IMR-90 (cell line): ENCODE measurements around the gene LGI1. TPM values are rescaled to one million over a fixed set of nuclear protein-coding genes. Genes with fewer than 3 reads are reported as not detected.

Experiments used
- ATAC-seq: fragments of 200-7000 bp; cut with Tn5 transposase; 2 replicates; pipeline ENCODE4 v1.9.1; 2020; ENCODE audit warnings: low read depth, mild to moderate bottlenecking, moderate library complexity
- BruUV-seq: library from RNA; stranded (reverse); fragments of 400-500 nt; replicated peaks from 2 replicates; lab custom pipeline; 2021; lab: Mats Ljungman, UMichigan
- CTCF ChIA-PET: fragments of 300-600 bp; formaldehyde crosslinking; extraction: SDS; loops from one replicate; lab custom pipeline; 2021; ENCODE audit warnings: antibody characterized with exemption; lab: Yijun Ruan, JAX
- POLR2A ChIA-PET: fragments of 300-600 bp; sonication (Branson Sonifier 250); formaldehyde crosslinking; loops from one replicate; lab custom pipeline; 2022; ENCODE audit warnings: antibody characterized with exemption; ENCODE audit not compliant: unreplicated experiment; lab: Charles Lee
- DNase-seq: peaks from one replicate; pipeline ENCODE4 v3.0.0; 2013
- H2AFZ ChIP-seq: replicated peaks from 2 replicates; pipeline ENCODE3; 2013; ENCODE audit warnings: low read length, mild to moderate bottlenecking; ENCODE audit not compliant: poor library complexity
- H2AK5ac ChIP-seq: 2 replicates; pipeline ENCODE4 v1.6.1; 2013; ENCODE audit warnings: low read depth, low read length, inconsistent platforms
- H2AK9ac ChIP-seq: replicated peaks from 2 replicates; pipeline ENCODE3; 2013; ENCODE audit warnings: mild to moderate bottlenecking, low read depth, low read length, moderate library complexity; ENCODE audit not compliant: poor library complexity
- H2BK120ac ChIP-seq: 2 replicates; pipeline ENCODE4 v1.6.1; 2013; ENCODE audit warnings: low read depth, low read length, inconsistent platforms
- H2BK15ac ChIP-seq: 3 replicates; pipeline ENCODE4 v1.6.1; 2013; ENCODE audit warnings: low read depth, low read length, inconsistent platforms
- H2BK20ac ChIP-seq: 2 replicates; pipeline ENCODE4 v1.6.1; 2013; ENCODE audit warnings: low read depth, mild to moderate bottlenecking, inconsistent platforms, low read length, moderate library complexity
- H2BK5ac ChIP-seq: 2 replicates; pipeline ENCODE4 v1.6.1; 2013; ENCODE audit warnings: mild to moderate bottlenecking, low read depth, low read length, inconsistent platforms; ENCODE audit not compliant: poor library complexity, severe bottlenecking
- H3K14ac ChIP-seq: replicated peaks from 2 replicates; pipeline ENCODE4 v1.6.1; 2013; ENCODE audit warnings: low read depth, low read length, inconsistent platforms
- H3K18ac ChIP-seq: 2 replicates; pipeline ENCODE4 v1.6.1; 2013; ENCODE audit warnings: low read depth, low read length, control low read depth
- H3K23ac ChIP-seq: 2 replicates; pipeline ENCODE4 v1.6.1; 2013; ENCODE audit warnings: low read depth, low read length, inconsistent platforms
- H3K27ac ChIP-seq: 2 replicates; pipeline ENCODE4 v1.5.1; 2013; ENCODE audit warnings: mild to moderate bottlenecking, control low read depth, low read length; ENCODE audit not compliant: insufficient read depth
- H3K27me3 ChIP-seq: 2 replicates; pipeline ENCODE4 v1.6.1; 2013; ENCODE audit warnings: low read length; ENCODE audit not compliant: control insufficient read depth, insufficient read depth
- H3K36me3 ChIP-seq: 2 replicates; pipeline ENCODE4 v1.6.1; 2013; ENCODE audit warnings: low read length, mixed read lengths; ENCODE audit not compliant: control insufficient read depth, insufficient read depth
- H3K4ac ChIP-seq: 2 replicates; pipeline ENCODE4 v1.6.1; 2013; ENCODE audit warnings: low read depth, low read length, inconsistent platforms
- H3K4me1 ChIP-seq: 2 replicates; pipeline ENCODE4 v1.6.1; 2013; ENCODE audit warnings: low read length, mixed read lengths; ENCODE audit not compliant: control insufficient read depth, insufficient read depth
- H3K4me2 ChIP-seq: 2 replicates; pipeline ENCODE4 v1.6.1; 2013; ENCODE audit warnings: low read depth, mild to moderate bottlenecking, control low read depth, low read length, moderate library complexity
- H3K4me3 ChIP-seq: 2 replicates; pipeline ENCODE4 v1.5.1; 2013; ENCODE audit warnings: low read depth, mild to moderate bottlenecking, control low read depth, low read length, moderate library complexity; ENCODE audit not compliant: insufficient read depth
- H3K56ac ChIP-seq: 2 replicates; pipeline ENCODE4 v1.6.1; 2013; ENCODE audit warnings: low read length, inconsistent platforms; ENCODE audit not compliant: insufficient read depth; ENCODE audit errors: extremely low read depth
- H3K79me1 ChIP-seq, 2 experiments: 2 replicates each; pipeline ENCODE4 v1.6.1; 2013; ENCODE audit warnings: low read length in 2 of 2, inconsistent platforms in 1 of 2, low read depth in 1 of 2
- H3K9ac ChIP-seq: 2 replicates; pipeline ENCODE4 v1.6.1; 2013; ENCODE audit warnings: low read depth, low read length, control low read depth
- H3K9me1 ChIP-seq: 2 replicates; pipeline ENCODE4 v1.6.1; 2013; ENCODE audit warnings: low read length, inconsistent platforms; ENCODE audit not compliant: insufficient read depth
- H3K9me3 ChIP-seq: 2 replicates; pipeline ENCODE4 v1.6.1; 2013; ENCODE audit warnings: low read length; ENCODE audit not compliant: control insufficient read depth, insufficient read depth
- H4K20me1 ChIP-seq: 2 replicates; pipeline ENCODE4 v1.6.1; 2013; ENCODE audit warnings: low read length, inconsistent platforms; ENCODE audit not compliant: insufficient read depth
- H4K5ac ChIP-seq: 2 replicates; pipeline ENCODE4 v1.6.1; 2013; ENCODE audit warnings: mild to moderate bottlenecking, low read depth, low read length, control low read depth
- H4K8ac ChIP-seq, 2 experiments: 2 replicates each; pipeline ENCODE4 v1.6.1; 2013; ENCODE audit warnings: low read depth in 2 of 2, low read length in 2 of 2, control low read depth in 1 of 2, inconsistent platforms in 1 of 2
- H4K91ac ChIP-seq: 2 replicates; pipeline ENCODE4 v1.6.1; 2013; ENCODE audit warnings: low read depth, low read length, inconsistent platforms; ENCODE audit not compliant: insufficient read depth
- CEBPB ChIP-seq: IDR thresholded peaks from 2 replicates; pipeline ENCODE4 v1.6.1; 2012; ENCODE audit warnings: low read depth, low read length, improper control_type of control experiment
- CHD1 ChIP-seq: IDR thresholded peaks from 2 replicates; pipeline ENCODE4 v1.6.1; 2012; ENCODE audit warnings: low read depth, low read length, improper control_type of control experiment
- CTCF ChIP-seq: conservative IDR thresholded peaks from 2 replicates; pipeline ENCODE4 v1.5.1; 2012; ENCODE audit warnings: mild to moderate bottlenecking, low read depth, low read length, improper control_type of control experiment
- ELK1 ChIP-seq: fragments of 150-350 bp; IDR thresholded peaks from 2 replicates; pipeline ENCODE4 v1.6.1; 2016; ENCODE audit warnings: low read depth, mild to moderate bottlenecking, low read length, moderate library complexity, borderline replicate concordance
- FOS ChIP-seq: fragments of 150-350 bp; IDR thresholded peaks from 2 replicates; pipeline ENCODE4 v1.6.1; 2016; ENCODE audit warnings: low read depth, low read length
- MAZ ChIP-seq: IDR thresholded peaks from 2 replicates; pipeline ENCODE4 v1.6.1; 2012; ENCODE audit warnings: low read depth, mild to moderate bottlenecking, low read length, improper control_type of control experiment, moderate library complexity, borderline replicate concordance
- NFE2L2 ChIP-seq: fragments of 150-350 bp; IDR thresholded peaks from 2 replicates; pipeline ENCODE4 v1.6.1; 2016; ENCODE audit warnings: low read depth, mild to moderate bottlenecking, low read length
- POLR2A ChIP-seq: IDR thresholded peaks from 2 replicates; pipeline ENCODE4 v1.6.1; 2012; ENCODE audit warnings: mild to moderate bottlenecking, low read depth, low read length
- RAD21 ChIP-seq: IDR thresholded peaks from 2 replicates; pipeline ENCODE4 v1.6.1; 2012; ENCODE audit warnings: low read length, improper control_type of control experiment
- RCOR1 ChIP-seq: IDR thresholded peaks from 2 replicates; pipeline ENCODE4 v1.6.1; 2012; ENCODE audit warnings: mild to moderate bottlenecking, low read length, improper control_type of control experiment; ENCODE audit not compliant: insufficient replicate concordance
- RFX5 ChIP-seq: IDR thresholded peaks from 2 replicates; pipeline ENCODE4 v1.8.0; 2012; ENCODE audit warnings: low read depth, mild to moderate bottlenecking, low read length, moderate library complexity
- SMC3 ChIP-seq: fragments of 150-350 bp; IDR thresholded peaks from 2 replicates; pipeline ENCODE4 v1.6.1; 2016; ENCODE audit warnings: low read depth, mild to moderate bottlenecking, antibody characterized with exemption, low read length, moderate library complexity
- USF2 ChIP-seq: fragments of 150-350 bp; IDR thresholded peaks from 2 replicates; pipeline ENCODE4 v1.6.1; 2017; ENCODE audit warnings: mild to moderate bottlenecking, antibody characterized with exemption, low read length, low read depth
- WGBS, 2 experiments: methylation state at CpG; one replicate each; pipeline versions ENCODE4 v1.1.5 to v1.1.7; 2013; ENCODE audit warnings: missing lambda C conversion rate in 2 of 2; ENCODE audit not compliant: insufficient read length in 1 of 2; ENCODE audit errors: extremely low coverage in 2 of 2; 5-methylcytosine and 5-hydroxymethylcytosine counted together
- dilution Hi-C: fragments of 300-500 bp; cut with HindIII; formaldehyde crosslinking; loops from one replicate; pipeline ENCODE4 v1.14.3; 2018; ENCODE audit warnings: low sequenced_read_pairs; ENCODE audit not compliant: unreplicated experiment
- in situ Hi-C: fragments of 300-500 bp; cut with MboI; formaldehyde crosslinking; loops from 3 replicates; pipeline ENCODE4 v1.14.3; 2019; ENCODE audit warnings: low sequenced_read_pairs, inconsistent platforms, mixed read lengths
- intact Hi-C: fragments of 100-400 bp; cut with micrococcal nuclease; formaldehyde crosslinking; loops from 2 replicates; pipeline ENCODE4 v1.10.0; 2022
- polyA plus RNA-seq, 3 experiments: library from polyadenylated mRNA; depleted of rRNA; stranded (reverse); fragments of >200 nt; gene quantifications; 2 replicates each; pipeline ENCODE4 v1.2.3, GENCODE V29; 2012; ENCODE audit warnings: low replicate concordance in 1 of 3
- total RNA-seq: library from RNA; depleted of rRNA; stranded (reverse); fragments of >200 nt; gene quantifications from 2 replicates; pipeline ENCODE4 v1.2.3, GENCODE V29; 2012

The LGI1 gene
- total and polyA plus RNA-seq, 2 of the 4 experiments (the other 2 are of a cell fraction): not detected

- no peak overlapping the region for H2BK15ac ChIP-seq
- DNase-seq: no peak
- H2AK9ac ChIP-seq: no peak overlapping the region
- no CpG with 5 or more reads among the region's 2 CpGs for WGBS, 2 experiments
- no peak overlapping the region for H3K4ac ChIP-seq
- H3K18ac ChIP-seq: no peak overlapping the region
- H3K36me3 ChIP-seq: no peaks in the 10 kb centered on the region
- H3K4me3 ChIP-seq: no peak overlapping the region
- H3K14ac ChIP-seq: no peak overlapping the region
- H2BK120ac ChIP-seq: no peak overlapping the region
- no peak overlapping the region for H2BK5ac ChIP-seq
- POLR2A ChIA-PET: no interaction called here
- ATAC-seq: no peak
- H3K9me1 ChIP-seq: no peaks in the 10 kb centered on the region
- H3K4me1 ChIP-seq: no peaks in the 10 kb centered on the region
- H2AK5ac ChIP-seq: no peak overlapping the region
- H3K9me3 ChIP-seq: no peaks in the 10 kb centered on the region
- BruUV-seq: no TSS peak
- in situ Hi-C loops (no loop called here), intact Hi-C loops (no loop called here), dilution Hi-C loops (no loop called here)
- H3K4me2 ChIP-seq: no peak overlapping the region
- no peaks in the 10 kb centered on the region for H4K20me1 ChIP-seq
- no peak overlapping the region for H3K23ac ChIP-seq
- H3K79me1 ChIP-seq: no peaks in the 10 kb centered on the region
- no peak overlapping the region for H2BK20ac ChIP-seq
- H3K27ac ChIP-seq: no peak overlapping the region
- no peak overlapping the region for H2AFZ ChIP-seq
- no peak overlapping the region for H4K5ac ChIP-seq
- H3K9ac ChIP-seq: no peak overlapping the region
- no peak overlapping the region for H3K56ac ChIP-seq
- CTCF ChIA-PET: no interaction called here
- H4K91ac ChIP-seq: no peak overlapping the region
- H3K27me3 ChIP-seq: peaks cover 4% of the 10 kb centered on the region
- no peak overlapping the region for H4K8ac ChIP-seq
- no peak for TF ChIP-seq RAD21
- TF ChIP-seq ELK1: no peak
- no peak for TF ChIP-seq CTCF
- TF ChIP-seq CHD1: no peak
- TF ChIP-seq MAZ: no peak
- no peak for TF ChIP-seq USF2
- TF ChIP-seq RCOR1: no peak
- TF ChIP-seq CEBPB: no peak
- no peak for TF ChIP-seq SMC3
- no peak for TF ChIP-seq POLR2A
- TF ChIP-seq FOS: no peak
- TF ChIP-seq RFX5: no peak
- TF ChIP-seq NFE2L2: no peak
Observed at GRCh38 chr10:93784059-93784458, 26.3 kb downstream of the LGI1 start.
